HTR-8/SVneo (cell line): ENCODE measurements around the gene CACFD1.

ENCODE experiments used
- DNase-seq: peaks from one replicate; pipeline ENCODE4 v3.0.0; 2011; ENCODE audit warnings: low spot score, mixed read lengths; ENCODE audit not compliant: insufficient read length
- FAIRE-seq: peaks from 2 replicates; lab custom pipeline; 2011; peaks lifted over from hg19 to GRCh38; lab: Jason Lieb, UNC

CACFD1 gene

GRCh38 chr9:133513214-133514100 lies 53.7 kb downstream of the CACFD1 start:
- DNase-seq, result no peak
- no peak for FAIRE-seq

DNA sequence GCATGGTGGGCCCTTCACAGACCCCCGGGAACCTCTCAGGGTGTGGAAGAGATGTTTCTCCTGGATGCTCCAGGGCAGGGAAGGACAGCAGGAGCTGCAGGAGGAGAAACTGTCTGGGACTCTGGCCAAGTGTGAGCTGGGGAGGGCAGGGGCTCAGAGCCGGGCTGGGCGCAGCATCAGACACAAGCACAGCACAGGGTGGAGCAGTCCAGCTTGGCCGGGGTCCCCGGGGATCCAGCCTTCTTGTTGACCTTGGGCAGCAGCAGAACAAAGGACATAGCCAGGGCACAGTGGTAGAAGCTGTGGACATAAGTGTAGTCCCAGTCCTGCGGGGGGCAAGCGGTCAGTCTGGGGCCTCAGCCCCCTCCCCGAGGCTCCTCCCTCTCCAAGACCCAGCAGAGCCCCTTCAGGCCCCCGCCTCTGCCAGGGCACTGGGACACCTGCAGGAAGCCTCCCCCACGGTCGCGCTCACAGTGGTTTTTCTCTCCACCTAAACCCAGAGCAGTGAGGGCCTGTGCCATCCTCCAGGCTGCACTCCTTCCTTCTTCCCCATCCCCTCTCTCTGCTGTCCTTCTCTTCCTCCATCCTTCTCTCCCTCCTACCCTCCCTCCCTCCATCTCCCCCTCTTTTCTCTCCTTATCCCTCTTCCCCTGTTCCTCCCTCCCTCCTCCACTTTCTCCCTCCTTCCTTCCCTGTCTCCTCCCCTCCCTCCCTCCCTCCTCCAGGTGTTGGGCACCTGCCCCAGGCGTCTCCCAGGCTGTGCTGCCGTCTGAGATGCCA lies 54.9 kb downstream of the CACFD1 start:
- FAIRE-seq, result no peak

DNA sequence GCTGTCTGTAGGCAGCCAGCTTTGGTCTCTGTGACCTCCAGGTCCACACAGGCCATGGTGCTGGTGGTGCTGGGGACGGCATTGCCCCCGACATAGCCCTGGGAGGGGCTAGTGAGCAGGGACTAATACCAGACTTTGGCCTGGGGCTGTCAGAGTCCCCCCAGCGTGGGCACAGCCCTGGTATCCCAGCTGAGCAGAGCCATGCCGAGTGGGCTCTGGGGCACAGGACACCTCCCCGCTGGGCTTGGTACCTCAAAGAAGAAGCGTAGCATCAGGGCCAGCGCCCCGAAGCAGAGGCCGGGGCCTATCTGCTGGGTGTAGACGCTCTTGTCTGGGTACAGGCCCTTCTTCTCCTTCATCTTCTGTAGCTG lies 55.4 kb downstream of the CACFD1 start:
- no peak for FAIRE-seq
- no peak for DNase-seq

More for the DNA sequence above, 54.9 kb downstream of the CACFD1 start:
- DNase-seq, result no peak

DNA sequence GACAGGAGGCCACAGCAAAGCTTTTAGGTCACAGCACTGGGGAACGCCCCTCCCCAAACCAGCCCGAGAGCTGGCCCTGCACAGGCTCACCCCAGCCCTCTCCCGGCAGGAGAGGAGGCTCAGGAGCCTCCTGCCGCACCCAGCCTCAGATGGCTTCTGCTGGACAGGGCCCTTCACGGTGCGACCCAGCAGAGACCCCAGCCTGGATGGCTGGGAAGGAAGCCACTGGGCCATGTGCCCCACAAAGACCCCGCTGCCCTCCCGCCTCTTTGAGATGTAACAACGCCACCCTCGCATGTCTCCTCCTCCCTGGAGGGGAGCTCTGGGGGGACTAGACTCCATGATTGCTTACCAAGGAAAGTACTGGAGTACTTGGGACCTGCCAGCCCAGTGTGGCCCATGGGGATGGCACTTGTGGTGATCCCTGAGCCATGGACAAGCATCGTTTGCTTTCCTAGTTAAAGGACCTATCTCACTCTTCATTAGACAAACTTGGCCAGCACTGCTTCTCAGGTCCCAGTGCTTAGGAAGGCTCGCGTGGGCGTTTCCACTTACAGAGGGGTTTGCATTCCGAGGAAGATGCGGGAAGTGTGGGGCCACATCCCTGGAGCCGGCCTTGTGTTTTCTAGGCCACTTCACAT lies 56.0 kb downstream of the CACFD1 start:
- FAIRE-seq (no peak), DNase-seq (no peak)

DNA sequence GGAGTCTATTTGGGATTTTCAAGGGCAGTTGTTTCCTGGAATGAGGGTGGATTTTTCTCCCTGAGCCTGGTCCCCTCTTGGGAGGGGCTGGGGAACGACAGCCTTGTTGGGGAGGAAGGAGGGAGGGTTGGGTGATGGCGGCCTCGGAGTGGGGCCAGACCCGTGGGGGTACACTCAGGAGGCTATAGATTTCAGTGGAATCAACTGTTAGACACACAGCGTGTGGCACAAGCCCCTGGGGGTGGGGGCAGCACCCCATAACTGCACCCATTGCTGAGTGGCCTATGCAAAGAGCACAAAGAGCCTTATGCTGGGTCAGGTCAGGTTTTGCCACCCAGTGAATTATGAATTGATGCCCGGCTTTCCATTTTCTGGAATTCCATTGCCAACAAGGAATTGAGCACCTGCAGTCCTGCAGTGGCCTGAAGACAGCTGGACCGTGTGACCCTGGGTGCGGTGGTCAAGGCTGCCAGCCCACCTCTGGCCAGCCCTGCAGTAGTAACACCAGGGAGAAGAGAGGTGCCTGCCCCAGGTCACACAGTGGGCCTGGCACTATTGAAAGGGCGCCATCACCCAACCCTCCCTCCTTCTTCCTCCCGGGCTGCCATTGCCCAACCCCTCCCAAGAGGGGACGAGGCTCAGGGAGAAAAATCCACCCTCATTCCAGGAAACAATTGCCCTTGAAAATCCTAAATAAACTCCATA lies 56.6 kb downstream of the CACFD1 start:
- FAIRE-seq, result no peak
- DNase-seq, result no peak

- DNase-seq, result no peak
- no peak for FAIRE-seq
Observed at GRCh38 chr9:133516961-133517350, 57.2 kb downstream of the CACFD1 start.

GRCh38 chr9:133517711-133518110 lies 57.9 kb downstream of the CACFD1 start:
- DNase-seq, result no peak

GRCh38 chr9:133518200-133518599 lies 58.4 kb downstream of the CACFD1 start:
- FAIRE-seq (no peak), DNase-seq (no peak)

More at GRCh38 chr9:133517711-133518110, 57.9 kb downstream of the CACFD1 start:
- no peak for FAIRE-seq

- no peak for DNase-seq
- FAIRE-seq, result no peak
Observed at GRCh38 chr9:133518706-133519449, 59.1 kb downstream of the CACFD1 start.

GRCh38 chr9:133519693-133520092 lies 59.9 kb downstream of the CACFD1 start:
- DNase-seq (no peak), FAIRE-seq (no peak)

- FAIRE-seq (no peak), DNase-seq (no peak)
Observed at GRCh38 chr9:133520121-133520835, 60.5 kb downstream of the CACFD1 start.
